Measurements from ENCODE around the gene TUBA4B.

- TF ChIP-seq, protein P1, sequence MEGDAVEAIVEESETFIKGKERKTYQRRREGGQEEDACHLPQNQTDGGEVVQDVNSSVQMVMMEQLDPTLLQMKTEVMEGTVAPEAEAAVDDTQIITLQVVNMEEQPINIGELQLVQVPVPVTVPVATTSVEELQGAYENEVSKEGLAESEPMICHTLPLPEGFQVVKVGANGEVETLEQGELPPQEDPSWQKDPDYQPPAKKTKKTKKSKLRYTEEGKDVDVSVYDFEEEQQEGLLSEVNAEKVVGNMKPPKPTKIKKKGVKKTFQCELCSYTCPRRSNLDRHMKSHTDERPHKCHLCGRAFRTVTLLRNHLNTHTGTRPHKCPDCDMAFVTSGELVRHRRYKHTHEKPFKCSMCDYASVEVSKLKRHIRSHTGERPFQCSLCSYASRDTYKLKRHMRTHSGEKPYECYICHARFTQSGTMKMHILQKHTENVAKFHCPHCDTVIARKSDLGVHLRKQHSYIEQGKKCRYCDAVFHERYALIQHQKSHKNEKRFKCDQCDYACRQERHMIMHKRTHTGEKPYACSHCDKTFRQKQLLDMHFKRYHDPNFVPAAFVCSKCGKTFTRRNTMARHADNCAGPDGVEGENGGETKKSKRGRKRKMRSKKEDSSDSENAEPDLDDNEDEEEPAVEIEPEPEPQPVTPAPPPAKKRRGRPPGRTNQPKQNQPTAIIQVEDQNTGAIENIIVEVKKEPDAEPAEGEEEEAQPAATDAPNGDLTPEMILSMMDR (IDR thresholded peaks at IDR 0.05) = no peak
- no peak for TF ChIP-seq ZFX (IDR thresholded peaks at IDR 0.05; ENCODE audit: borderline replicate concordance)
Measured at GRCh38 chr2:219221957-219222518, 31.0 kb upstream of the TUBA4B start.

All from 22Rv1 (cell line).